Transverse colon (tissue), 4 donors: ENCODE data around the gene SLC43A3.

ENCODE experiments used
- CTCF ChIP-seq, 5 experiments: fragments of 200-600 bp in 3 of 5; fragments of 450-650 bp in 2 of 5; sonication (generic) in 3 of 5; IDR thresholded peaks; 1 replicate in 2 of 5; 2 replicates in 3 of 5; pipeline ENCODE4 v1.5.1; 2016 to 2017; ENCODE audit warnings: antibody characterized with exemption in 5 of 5, inconsistent platforms in 3 of 5, mild to moderate bottlenecking in 2 of 5, moderate library complexity in 1 of 5
- POLR2A ChIP-seq: fragments of 450-650 bp; IDR thresholded peaks from one replicate; pipeline ENCODE4 v1.6.1; 2016; ENCODE audit warnings: antibody characterized with exemption, mild to moderate bottlenecking, moderate library complexity
- POLR2AphosphoS5 ChIP-seq, 3 donors: sonication (generic); formaldehyde crosslinking; IDR thresholded peaks; one replicate each; pipeline ENCODE4 v1.6.1; 2016; ENCODE audit warnings: antibody characterized with exemption in 3 of 3

- TF ChIP-seq POLR2A (no peak), CTCF (IDR thresholded peaks at IDR 0.05) (no peak), POLR2AphosphoS5 (IDR thresholded peaks at IDR 0.05) (no peak)
Observed at GRCh38 chr11:57410287-57410686, 16.6 kb downstream of the SLC43A3 start.
